Urothelium cell line (cell line): ENCODE measurements around the gene COL25A1.

Experiments used
- DNase-seq: peaks from one replicate; pipeline ENCODE4 v3.0.0; 2011; ENCODE audit warnings: low spot score, mixed read lengths
- FAIRE-seq: peaks from 2 replicates; lab custom pipeline; 2011; peaks lifted over from hg19 to GRCh38; lab: Jason Lieb, UNC

The COL25A1 gene

GRCh38 chr4:108834166-108834834 is 468.2 kb downstream of the COL25A1 start:
- peak; percentile 90 for FAIRE-seq
- DNase-seq: peak; percentile 55

DNA sequence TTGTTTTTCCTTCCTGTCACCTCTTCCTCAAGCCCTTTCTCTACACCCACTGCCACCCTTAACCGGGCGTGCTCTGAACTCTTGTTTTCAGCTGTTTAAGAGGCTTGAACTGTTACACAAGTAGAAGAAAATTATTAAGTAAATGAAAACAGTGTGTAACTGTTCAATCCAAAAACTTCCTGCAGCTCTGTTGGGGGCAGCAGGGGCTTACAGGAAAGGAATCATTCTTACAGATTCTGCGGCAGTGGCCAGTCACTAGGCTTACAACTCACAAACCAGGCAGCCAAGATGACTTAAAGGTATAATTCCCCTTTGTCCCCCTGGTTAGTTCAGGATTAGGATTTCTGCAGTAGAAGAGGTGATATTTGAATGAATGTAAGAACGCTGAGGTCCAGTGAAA is 469.4 kb downstream of the COL25A1 start:
- FAIRE-seq (no peak), DNase-seq (no peak)

GRCh38 chr4:108831886-108832285 is 470.6 kb downstream of the COL25A1 start:
- no peak for DNase-seq
- FAIRE-seq: no peak

DNA sequence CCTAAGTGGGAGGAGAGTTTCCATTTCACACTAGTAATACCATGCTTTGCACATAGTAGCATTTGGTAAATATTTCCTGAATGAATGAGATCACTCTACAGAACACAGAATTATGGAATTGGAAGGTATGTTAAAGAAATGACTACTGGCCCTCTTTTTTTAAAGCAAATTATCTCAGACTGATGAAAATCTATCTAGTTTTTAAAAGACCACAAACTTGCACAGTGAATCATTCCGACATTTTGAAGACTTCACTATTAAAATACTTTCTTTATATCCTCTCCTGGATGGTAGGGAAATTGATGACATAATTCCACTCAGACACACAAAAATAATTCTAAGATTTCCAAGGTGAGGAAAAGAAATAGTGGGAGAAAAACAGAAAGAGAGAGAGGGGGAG is 471.2 kb downstream of the COL25A1 start:
- no peak for DNase-seq
- no peak for FAIRE-seq

GRCh38 chr4:108830509-108831244 is 471.8 kb downstream of the COL25A1 start:
- FAIRE-seq (no peak), DNase-seq (no peak)

- DNase-seq: no peak
- no peak for FAIRE-seq
Observed at GRCh38 chr4:108829966-108830492, 472.4 kb downstream of the COL25A1 start.

DNA sequence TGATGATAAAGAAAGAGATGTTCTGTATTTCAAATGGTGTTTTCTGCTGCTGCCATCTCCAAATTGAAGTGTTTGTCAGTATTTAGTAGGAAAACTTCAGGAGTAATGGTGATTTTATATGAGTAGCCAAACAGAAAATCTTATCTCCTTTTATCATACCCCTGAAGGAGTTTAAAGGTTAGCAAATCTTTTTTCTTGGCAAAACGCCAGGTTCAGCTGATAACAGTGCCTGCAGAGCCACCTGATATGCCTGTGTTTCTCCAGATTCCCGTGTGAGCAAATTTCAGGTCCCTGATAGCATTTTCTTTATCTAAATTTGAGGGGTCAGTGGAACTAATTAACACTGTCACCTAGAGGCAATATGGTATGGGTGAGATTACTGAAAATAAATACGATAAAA is 473.8 kb downstream of the COL25A1 start:
- FAIRE-seq: no peak
- DNase-seq: no peak

GRCh38 chr4:108825737-108826136 is 476.7 kb downstream of the COL25A1 start:
- FAIRE-seq (no peak), DNase-seq (no peak)

- no peak for DNase-seq
- FAIRE-seq: no peak
Observed at GRCh38 chr4:108821351-108821930, 481.0 kb downstream of the COL25A1 start.

GRCh38 chr4:108820492-108821350 is 481.7 kb downstream of the COL25A1 start:
- FAIRE-seq: no peak
- no peak for DNase-seq

- no peak for FAIRE-seq
Observed at GRCh38 chr4:108814326-108814725, 488.1 kb downstream of the COL25A1 start.

DNA sequence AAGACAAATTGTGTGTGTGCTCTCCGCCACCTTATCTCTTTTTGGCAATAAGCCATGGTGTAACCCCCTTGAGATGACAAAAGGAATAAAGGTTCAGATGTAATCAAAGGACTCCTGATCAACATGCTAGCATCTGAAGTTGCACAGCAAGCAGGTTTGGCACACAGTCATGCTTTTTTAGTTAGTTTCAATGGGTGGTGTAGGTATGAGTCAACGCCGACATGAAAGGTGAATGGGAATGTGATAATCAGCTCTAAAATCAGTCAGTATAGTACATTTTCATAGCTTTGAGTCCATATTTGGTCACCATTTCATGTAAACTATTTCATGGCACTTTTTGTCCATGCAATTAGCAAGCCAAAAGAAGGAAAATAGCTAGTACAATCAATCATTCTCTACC is 489.2 kb downstream of the COL25A1 start:
- DNase-seq (no peak), FAIRE-seq (no peak)

More at GRCh38 chr4:108814326-108814725, 488.1 kb downstream of the COL25A1 start:
- DNase-seq: no peak

DNA sequence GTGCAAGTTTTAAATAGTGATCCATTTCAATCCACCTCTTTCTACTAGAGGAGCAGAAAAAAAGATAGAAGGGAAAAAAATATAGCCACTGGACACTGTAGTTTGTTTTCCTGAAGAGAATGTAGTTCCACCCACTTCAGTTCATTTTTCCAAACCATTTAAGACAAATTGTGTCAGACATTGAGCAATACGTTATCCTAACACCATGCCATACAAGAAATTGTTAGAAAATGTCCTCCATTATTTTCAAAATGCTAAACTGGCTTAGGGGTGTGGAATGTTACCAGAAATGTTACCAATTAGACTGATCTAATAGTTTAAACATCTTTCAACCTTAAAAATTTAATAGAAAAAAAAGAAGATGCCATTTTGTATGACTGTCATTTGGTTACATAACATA is 491.0 kb downstream of the COL25A1 start:
- DNase-seq: no peak
- FAIRE-seq: no peak

DNA sequence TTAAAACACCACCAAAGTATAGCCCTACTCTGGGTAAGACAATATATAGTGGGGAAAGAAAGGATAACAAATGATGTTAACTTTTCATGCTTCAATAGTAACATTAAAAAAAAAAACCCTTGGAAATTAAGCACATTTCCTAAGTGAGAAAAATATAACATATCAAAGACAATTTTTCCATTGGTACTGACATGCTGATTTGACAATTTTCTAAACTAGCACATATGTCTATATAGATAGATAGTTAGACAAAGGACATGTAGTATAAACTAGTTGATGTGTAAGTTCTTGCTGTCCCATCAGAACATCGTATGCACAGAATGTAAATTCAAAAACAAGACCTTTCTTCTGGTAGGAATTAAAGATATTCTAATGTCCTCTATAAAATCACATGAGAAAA is 492.4 kb downstream of the COL25A1 start:
- DNase-seq (no peak), FAIRE-seq (no peak)

- no peak for DNase-seq
- FAIRE-seq: no peak
Observed at GRCh38 chr4:108804648-108805273, 497.7 kb downstream of the COL25A1 start.

GRCh38 chr4:108799306-108799705 is 503.2 kb downstream of the COL25A1 start:
- FAIRE-seq (no peak), DNase-seq (no peak)

- no peak for FAIRE-seq
Observed at GRCh38 chr4:108796173-108796572, 506.3 kb downstream of the COL25A1 start.

DNA sequence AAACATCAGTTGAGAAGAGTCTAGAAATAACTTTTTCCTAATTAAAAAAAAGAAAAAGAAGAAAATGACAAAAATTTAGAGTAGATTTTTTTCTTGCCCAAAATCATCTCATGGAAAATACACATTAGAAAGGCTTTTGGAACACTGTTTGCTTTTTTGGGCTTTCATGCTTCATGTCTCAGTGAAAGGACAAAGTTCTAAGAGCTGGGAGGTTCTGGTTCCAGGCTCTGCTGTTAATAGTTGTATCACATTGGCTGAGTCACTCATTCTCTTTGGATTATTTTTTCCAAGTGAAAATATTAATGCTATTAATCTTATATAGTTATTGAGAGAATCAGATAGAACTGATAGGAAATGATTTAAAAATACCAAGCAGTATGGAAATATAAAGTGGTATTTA is 506.7 kb downstream of the COL25A1 start:
- DNase-seq (no peak), FAIRE-seq (no peak)

More at GRCh38 chr4:108796173-108796572, 506.3 kb downstream of the COL25A1 start:
- DNase-seq: no peak

DNA sequence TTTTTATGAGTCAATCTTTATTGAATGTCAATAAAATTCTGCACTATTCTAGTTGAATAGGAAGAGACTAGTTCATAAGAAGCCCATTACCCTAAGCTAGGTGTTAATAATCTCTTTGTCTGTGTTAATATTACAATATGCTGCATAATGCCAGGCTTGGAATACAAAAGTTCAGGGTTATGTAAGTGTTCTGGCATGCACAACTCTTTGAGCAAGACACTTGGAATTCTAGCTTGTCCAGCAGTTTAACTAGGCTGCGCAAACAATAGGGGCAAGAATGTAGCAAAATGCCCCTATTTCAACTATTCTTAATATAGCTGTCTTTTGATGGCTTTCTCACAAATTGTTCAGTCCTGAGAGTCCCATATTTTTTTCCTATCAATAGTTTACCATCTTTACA is 508.3 kb downstream of the COL25A1 start:
- peak; percentile 37 for DNase-seq
- FAIRE-seq: no peak

DNA sequence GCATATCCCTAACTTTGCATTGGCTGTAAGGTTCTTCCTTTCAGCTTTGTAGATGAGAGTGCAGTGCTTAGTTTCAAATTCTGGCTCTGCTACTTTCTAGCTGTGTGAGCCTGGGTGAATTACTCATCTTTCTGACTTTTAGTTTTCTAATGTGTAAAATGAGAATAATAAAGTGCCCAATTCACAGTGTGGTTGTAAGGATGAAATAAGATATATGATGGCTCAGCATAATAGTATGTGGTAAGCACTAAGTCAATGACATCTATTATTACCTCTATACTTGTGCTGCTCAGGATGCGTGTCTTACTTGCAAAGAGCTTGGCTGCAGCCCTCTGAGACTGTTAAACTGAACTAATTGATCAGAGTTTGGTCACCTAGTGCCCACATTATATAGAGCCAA is 509.0 kb downstream of the COL25A1 start:
- no peak for FAIRE-seq
- no peak for DNase-seq
